SK-N-MC (cell line): Measurements from ENCODE around the gene KCNJ1.
A peak's percentile ranks its signal among the peaks of the same experiment; 100 is the strongest.

ENCODE experiments used
- DNase-seq: peaks from one replicate; pipeline ENCODE4 v3.0.0-alpha.2; 2011; ENCODE audit warnings: low read depth, low spot score
- H3K27ac ChIP-seq: fragments of 200-600 bp; sonication (generic); 2 replicates; pipeline ENCODE4 v1.5.1; 2016; ENCODE audit warnings: mixed run types
- H3K36me3 ChIP-seq: fragments of 200-600 bp; sonication (generic); 2 replicates; pipeline ENCODE4 v1.6.1; 2017; ENCODE audit warnings: antibody characterized with exemption, low read length, mixed read lengths; ENCODE audit not compliant: insufficient read depth
- H3K4me3 ChIP-seq: fragments of 200-600 bp; sonication (generic); 2 replicates; pipeline ENCODE4 v1.5.1; 2016
- H3K9ac ChIP-seq: fragments of 200-600 bp; sonication (generic); 2 replicates; pipeline ENCODE4 v1.8.0; 2017; ENCODE audit warnings: mixed run types, mixed read lengths; ENCODE audit not compliant: insufficient read length
- H3K9me3 ChIP-seq: fragments of 200-600 bp; sonication (generic); 2 replicates; pipeline ENCODE4 v1.6.1; 2017; ENCODE audit warnings: low read depth, mild to moderate bottlenecking, antibody characterized with exemption, low read length, moderate library complexity, mixed read lengths
- EZH2 ChIP-seq: fragments of 200-600 bp; sonication (generic); IDR thresholded peaks from one replicate; pipeline ENCODE4 v1.6.1; 2017; ENCODE audit warnings: antibody characterized with exemption
- FOXP2 ChIP-seq: optimal IDR thresholded peaks from 2 replicates; pipeline ENCODE3; 2011; ENCODE audit warnings: mild to moderate bottlenecking, moderate library complexity; ENCODE audit not compliant: insufficient read depth; ENCODE audit errors: extremely low read length, control extremely low read depth
- POLR2AphosphoS5 ChIP-seq: IDR thresholded peaks from 2 replicates; pipeline ENCODE4 v1.6.1; 2012; ENCODE audit warnings: mild to moderate bottlenecking, low read depth, low read length, borderline replicate concordance

The KCNJ1 gene

GRCh38 chr11:128868841-128869671 is 2.0 kb upstream of the KCNJ1 start:
- no peak for DNase-seq
- Histone ChIP-seq H3K9me3 (no peaks in the 10 kb centered on the region), H3K36me3 (no peaks in the 10 kb centered on the region), H3K9ac (no peak overlapping the region), H3K4me3 (no peak overlapping the region), H3K27ac (no peak overlapping the region)
- TF ChIP-seq FOXP2 (no peak), EZH2 (no peak), POLR2AphosphoS5 (no peak)

- Histone ChIP-seq H3K36me3 (no peaks in the 10 kb centered on the region), H3K9me3 (no peaks in the 10 kb centered on the region), H3K4me3 (no peak overlapping the region), H3K27ac (no peak overlapping the region), H3K9ac (no peak overlapping the region)
- DNase-seq, result no peak
- TF ChIP-seq POLR2AphosphoS5, result no peak
- no peak for TF ChIP-seq FOXP2
- TF ChIP-seq EZH2, result no peak
Measured at GRCh38 chr11:128865490-128865889, 1.6 kb downstream of the KCNJ1 start.

GRCh38 chr11:128862908-128863660 is 4.0 kb downstream of the KCNJ1 start:
- no peak for DNase-seq
- Histone ChIP-seq H3K9ac (no peak overlapping the region), H3K9me3 (no peaks in the 10 kb centered on the region), H3K27ac (no peak overlapping the region), H3K4me3 (no peak overlapping the region), H3K36me3 (no peaks in the 10 kb centered on the region)
- TF ChIP-seq POLR2AphosphoS5 (no peak), FOXP2 (no peak), EZH2 (no peak)

GRCh38 chr11:128862406-128862805 is 4.7 kb downstream of the KCNJ1 start:
- Histone ChIP-seq H3K9ac (no peak overlapping the region), H3K27ac (no peak overlapping the region), H3K9me3 (no peaks in the 10 kb centered on the region), H3K4me3 (no peak overlapping the region), H3K36me3 (no peaks in the 10 kb centered on the region)
- no peak for DNase-seq
- no peak for TF ChIP-seq POLR2AphosphoS5
- TF ChIP-seq EZH2, result no peak
- TF ChIP-seq FOXP2, result no peak

GRCh38 chr11:128860571-128861361 is 6.3 kb downstream of the KCNJ1 start:
- H3K36me3 ChIP-seq, result no peaks in the 10 kb centered on the region
- H3K9me3 ChIP-seq, result no peaks in the 10 kb centered on the region
- H3K27ac ChIP-seq, result no peak overlapping the region
- TF ChIP-seq POLR2AphosphoS5 (no peak), FOXP2 (peak; percentile 43)
- no peak for DNase-seq
- H3K9ac ChIP-seq, result no peak overlapping the region
- H3K4me3 ChIP-seq, result peak overlapping the region; percentile 42

- Histone ChIP-seq H3K36me3 (no peaks in the 10 kb centered on the region), H3K27ac (no peak overlapping the region), H3K9ac (no peak overlapping the region), H3K9me3 (no peaks in the 10 kb centered on the region), H3K4me3 (no peak overlapping the region)
- no peak for DNase-seq
- TF ChIP-seq FOXP2, result no peak
- no peak for TF ChIP-seq EZH2
- no peak for TF ChIP-seq POLR2AphosphoS5
Measured at GRCh38 chr11:128859563-128860441, 7.3 kb downstream of the KCNJ1 start.

GRCh38 chr11:128857341-128857740 is 9.8 kb downstream of the KCNJ1 start:
- H3K36me3 ChIP-seq, result no peaks in the 10 kb centered on the region
- no peak for DNase-seq
- H3K9me3 ChIP-seq, result no peaks in the 10 kb centered on the region
- no peak overlapping the region for H3K9ac ChIP-seq
- no peak overlapping the region for H3K4me3 ChIP-seq
- H3K27ac ChIP-seq, result no peak overlapping the region
- TF ChIP-seq POLR2AphosphoS5, result no peak
- no peak for TF ChIP-seq EZH2
- no peak for TF ChIP-seq FOXP2

GRCh38 chr11:128856241-128856640 is 10.9 kb downstream of the KCNJ1 start:
- no peak overlapping the region for H3K27ac ChIP-seq

More at GRCh38 chr11:128856241-128856640, 10.9 kb downstream of the KCNJ1 start:
- Histone ChIP-seq H3K36me3 (no peaks in the 10 kb centered on the region), H3K4me3 (no peak overlapping the region), H3K9ac (no peak overlapping the region), H3K9me3 (no peaks in the 10 kb centered on the region)
- TF ChIP-seq FOXP2, result no peak
- no peak for TF ChIP-seq POLR2AphosphoS5
- no peak for TF ChIP-seq EZH2
- no peak for DNase-seq
